Measurements from ENCODE around the gene TMEM117.

DNA sequence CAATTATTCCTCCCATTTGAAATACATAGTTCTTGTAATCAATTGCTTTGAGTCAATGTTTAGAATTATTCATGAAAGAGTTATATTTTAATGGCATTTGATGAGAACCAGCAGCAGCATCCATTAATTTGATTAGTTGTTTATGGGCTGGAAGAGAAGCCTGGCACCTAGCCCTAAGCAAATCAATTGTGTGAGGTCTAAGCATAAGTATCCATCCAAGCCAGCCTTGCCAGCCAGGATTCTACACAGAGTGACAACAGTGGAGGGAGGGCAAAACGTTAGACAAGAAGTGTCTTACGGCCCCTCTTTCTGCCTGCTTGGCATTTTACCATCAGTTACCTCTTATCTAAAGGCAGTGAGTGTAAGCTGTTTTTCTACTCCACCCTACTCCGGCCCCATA is 561.8 kb downstream of the TMEM117 start:
- TF ChIP-seq POLR2A (IDR thresholded peaks at IDR 0.05): no peak
- TF ChIP-seq, protein P1, sequence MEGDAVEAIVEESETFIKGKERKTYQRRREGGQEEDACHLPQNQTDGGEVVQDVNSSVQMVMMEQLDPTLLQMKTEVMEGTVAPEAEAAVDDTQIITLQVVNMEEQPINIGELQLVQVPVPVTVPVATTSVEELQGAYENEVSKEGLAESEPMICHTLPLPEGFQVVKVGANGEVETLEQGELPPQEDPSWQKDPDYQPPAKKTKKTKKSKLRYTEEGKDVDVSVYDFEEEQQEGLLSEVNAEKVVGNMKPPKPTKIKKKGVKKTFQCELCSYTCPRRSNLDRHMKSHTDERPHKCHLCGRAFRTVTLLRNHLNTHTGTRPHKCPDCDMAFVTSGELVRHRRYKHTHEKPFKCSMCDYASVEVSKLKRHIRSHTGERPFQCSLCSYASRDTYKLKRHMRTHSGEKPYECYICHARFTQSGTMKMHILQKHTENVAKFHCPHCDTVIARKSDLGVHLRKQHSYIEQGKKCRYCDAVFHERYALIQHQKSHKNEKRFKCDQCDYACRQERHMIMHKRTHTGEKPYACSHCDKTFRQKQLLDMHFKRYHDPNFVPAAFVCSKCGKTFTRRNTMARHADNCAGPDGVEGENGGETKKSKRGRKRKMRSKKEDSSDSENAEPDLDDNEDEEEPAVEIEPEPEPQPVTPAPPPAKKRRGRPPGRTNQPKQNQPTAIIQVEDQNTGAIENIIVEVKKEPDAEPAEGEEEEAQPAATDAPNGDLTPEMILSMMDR (IDR thresholded peaks at IDR 0.05): no peak
